Endothelial cell of coronary artery (primary cell): ENCODE results near the gene RAP2C. TPM values are rescaled to one million over a fixed set of nuclear protein-coding genes. Genes with fewer than 3 reads are reported as not detected.

Experiments used
- total RNA-seq: library from RNA; depleted of rRNA; stranded (reverse); fragments of >200 nt; gene quantifications from 2 replicates; pipeline ENCODE4 v1.2.3, GENCODE V29; 2014

The RAP2C gene
- 13.2 and 15.6 TPM in 2 replicates for total RNA-seq

DNA sequence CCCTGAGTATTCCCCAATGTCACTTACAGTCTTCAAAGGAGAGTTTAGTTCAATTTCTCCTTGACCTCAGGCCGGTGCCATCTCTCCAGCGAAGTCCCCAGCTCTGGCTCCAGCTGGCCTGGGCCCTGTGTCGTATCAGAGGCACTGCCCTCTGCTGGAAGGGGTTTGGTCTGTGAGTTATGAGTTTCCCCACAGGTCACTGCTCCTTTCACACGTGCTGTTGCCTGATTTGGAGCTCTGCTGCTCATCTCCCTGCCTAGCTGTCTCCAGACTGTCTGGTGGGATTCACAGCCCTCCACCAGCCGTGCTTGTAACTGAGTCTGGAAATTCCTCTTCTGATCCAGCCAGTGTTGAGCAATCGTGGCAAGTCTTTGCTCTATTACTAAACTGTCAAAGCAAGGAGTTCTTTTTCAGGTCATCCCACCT lies at the start of gene RAP2C:
TSS of gene RAP2C (minus strand) at position 105 of the 426 bp plus-strand sequence. CDS start 2,179 bp downstream, outside the sequence.

Other genes starting within 250 kb of the RAP2C start
- gene STK26, start 196.1 kb downstream of the RAP2C start, total RNA-seq: 2.9 and 7.2 TPM in 2 replicates
- gene FRMD7, start 91.4 kb downstream of the RAP2C start, total RNA-seq: under 0.01 TPM in 1 of 2 replicates, not detected in the other